Kidney epithelial cell (primary cell): ENCODE data around the gene KLHL29. TPM values are rescaled to one million over a fixed set of nuclear protein-coding genes. Genes with fewer than 3 reads are reported as not detected.
"Not testable (repeated sequence)": the region's sequence is repeated elsewhere in the genome, so short reads cannot be mapped to it uniquely, and the experiment has no call there.

Source experiments
- DNase-seq: peaks from one replicate; pipeline ENCODE4 v3.0.0-alpha.2; 2010; ENCODE audit warnings: low read depth
- H3K27me3 ChIP-seq: 2 replicates; pipeline ENCODE4 v1.6.0; 2011; ENCODE audit warnings: low read length; ENCODE audit not compliant: control insufficient read depth, insufficient read depth
- H3K36me3 ChIP-seq: 2 replicates; pipeline ENCODE4 v1.5.1; 2011; ENCODE audit warnings: low read length; ENCODE audit not compliant: control insufficient read depth, insufficient read depth
- H3K4me3 ChIP-seq: 2 replicates; pipeline ENCODE4 v1.5.1; 2011; ENCODE audit warnings: low read depth, mild to moderate bottlenecking, control low read depth, low read length
- total RNA-seq: library from RNA; depleted of rRNA; stranded (reverse); fragments of >200 nt; gene quantifications from 2 replicates; pipeline ENCODE4 v1.2.3, GENCODE V29; 2015
- TF ChIP-seq, protein P1 (sequence below): IDR thresholded peaks from 2 replicates; pipeline ENCODE4 v1.5.1; 2011; ENCODE audit warnings: mild to moderate bottlenecking, moderate library complexity, low read length, control low read depth, inconsistent platforms; ENCODE audit not compliant: insufficient read depth, poor library complexity, severe bottlenecking

The KLHL29 gene
- total RNA-seq, 1 donor from 2014 or later: 12.4 TPM

DNA sequence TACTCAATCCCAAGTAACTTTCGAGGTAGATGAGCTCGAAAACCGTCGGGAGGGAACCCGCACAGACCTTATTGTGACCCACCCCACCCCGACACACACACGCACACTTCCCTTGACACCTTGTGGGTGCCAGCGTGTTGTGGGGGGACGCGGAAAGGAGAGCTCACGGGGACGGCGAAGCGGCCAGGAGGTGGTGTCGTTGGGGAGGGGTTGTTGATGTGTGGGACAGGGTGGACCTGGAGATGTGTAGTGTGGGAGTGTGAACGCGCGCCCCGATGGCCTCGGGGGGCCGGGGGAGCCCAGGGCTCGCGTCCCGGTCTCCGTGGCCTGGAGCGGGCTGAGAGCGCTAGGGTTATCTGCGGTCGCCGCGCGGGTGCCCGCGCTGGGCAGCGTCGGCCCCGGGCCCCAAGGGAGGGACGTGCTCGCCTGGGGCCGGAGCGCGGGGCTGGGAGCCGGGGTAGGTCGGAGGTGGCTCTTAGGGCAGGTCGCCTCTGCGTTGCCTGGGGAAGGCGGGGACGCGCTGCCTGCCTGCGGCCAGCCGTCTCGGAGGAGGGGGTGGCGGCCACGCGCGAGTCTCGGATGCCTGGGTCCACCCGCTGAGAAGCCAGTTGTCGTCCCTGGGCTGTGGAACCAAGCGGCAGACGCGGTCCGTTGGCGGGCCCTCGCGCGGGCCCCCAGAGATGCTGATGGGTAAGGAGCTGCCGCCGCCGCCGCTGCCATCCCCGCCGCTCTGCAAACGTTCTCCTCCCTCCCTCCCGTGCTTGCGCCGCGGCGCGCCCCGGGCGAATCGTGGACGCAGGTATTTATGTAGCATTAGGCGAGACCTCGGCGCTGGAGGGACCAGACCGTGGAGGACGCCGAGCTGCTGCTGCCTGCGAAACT lies 1.6 kb downstream of the KLHL29 start:
- H3K4me3 ChIP-seq: peak overlapping the region; percentile 72
- TF ChIP-seq, protein P1, sequence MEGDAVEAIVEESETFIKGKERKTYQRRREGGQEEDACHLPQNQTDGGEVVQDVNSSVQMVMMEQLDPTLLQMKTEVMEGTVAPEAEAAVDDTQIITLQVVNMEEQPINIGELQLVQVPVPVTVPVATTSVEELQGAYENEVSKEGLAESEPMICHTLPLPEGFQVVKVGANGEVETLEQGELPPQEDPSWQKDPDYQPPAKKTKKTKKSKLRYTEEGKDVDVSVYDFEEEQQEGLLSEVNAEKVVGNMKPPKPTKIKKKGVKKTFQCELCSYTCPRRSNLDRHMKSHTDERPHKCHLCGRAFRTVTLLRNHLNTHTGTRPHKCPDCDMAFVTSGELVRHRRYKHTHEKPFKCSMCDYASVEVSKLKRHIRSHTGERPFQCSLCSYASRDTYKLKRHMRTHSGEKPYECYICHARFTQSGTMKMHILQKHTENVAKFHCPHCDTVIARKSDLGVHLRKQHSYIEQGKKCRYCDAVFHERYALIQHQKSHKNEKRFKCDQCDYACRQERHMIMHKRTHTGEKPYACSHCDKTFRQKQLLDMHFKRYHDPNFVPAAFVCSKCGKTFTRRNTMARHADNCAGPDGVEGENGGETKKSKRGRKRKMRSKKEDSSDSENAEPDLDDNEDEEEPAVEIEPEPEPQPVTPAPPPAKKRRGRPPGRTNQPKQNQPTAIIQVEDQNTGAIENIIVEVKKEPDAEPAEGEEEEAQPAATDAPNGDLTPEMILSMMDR: peak; percentile 21
- no peaks in the 10 kb centered on the region for H3K36me3 ChIP-seq
- no peak for DNase-seq
- no peaks in the 10 kb centered on the region for H3K27me3 ChIP-seq

DNA sequence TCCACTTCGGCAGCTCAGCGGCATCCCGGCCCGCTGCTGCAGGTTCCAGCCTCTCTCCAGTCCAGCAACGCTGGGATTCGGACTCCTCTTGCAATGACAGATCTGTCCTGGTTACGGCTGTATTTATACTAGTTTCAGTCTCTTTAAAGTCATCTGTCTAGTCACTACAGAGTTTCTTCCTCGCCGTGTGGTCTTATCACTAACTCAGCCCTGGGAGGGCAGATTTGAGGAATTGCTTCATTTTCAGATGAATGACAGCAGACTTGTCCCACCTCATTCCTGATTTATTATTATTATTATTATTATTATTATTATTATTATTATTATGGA lies 2.2 kb downstream of the KLHL29 start:
- TF ChIP-seq, protein P1: no peak
- Histone ChIP-seq H3K36me3 (no peaks in the 10 kb centered on the region), H3K4me3 (peak overlapping the region; percentile 72), H3K27me3 (no peaks in the 10 kb centered on the region)
- DNase-seq: no peak

DNA sequence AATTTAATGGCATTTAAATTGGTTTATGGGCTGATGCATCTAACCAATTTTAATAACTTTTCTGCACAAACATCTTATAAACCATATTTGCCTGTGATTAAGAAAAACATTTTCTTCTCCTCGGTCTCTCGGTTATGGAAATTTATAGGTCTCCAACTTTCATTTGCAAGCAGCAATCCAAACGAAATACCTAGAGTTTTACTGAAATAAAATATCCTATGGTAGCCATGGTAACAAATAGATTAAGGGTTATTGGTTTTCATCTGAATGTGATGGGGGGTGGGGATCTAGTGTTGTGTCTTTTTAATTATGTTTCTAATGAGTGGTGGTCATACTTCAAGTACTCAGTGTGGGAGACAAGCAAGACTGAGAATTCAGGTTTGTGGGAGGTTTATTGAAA lies 2.9 kb downstream of the KLHL29 start:
- Histone ChIP-seq H3K36me3 (no peaks in the 10 kb centered on the region), H3K4me3 (no peak overlapping the region), H3K27me3 (no peaks in the 10 kb centered on the region)
- no peak for DNase-seq
- TF ChIP-seq, protein P1: no peak

DNA sequence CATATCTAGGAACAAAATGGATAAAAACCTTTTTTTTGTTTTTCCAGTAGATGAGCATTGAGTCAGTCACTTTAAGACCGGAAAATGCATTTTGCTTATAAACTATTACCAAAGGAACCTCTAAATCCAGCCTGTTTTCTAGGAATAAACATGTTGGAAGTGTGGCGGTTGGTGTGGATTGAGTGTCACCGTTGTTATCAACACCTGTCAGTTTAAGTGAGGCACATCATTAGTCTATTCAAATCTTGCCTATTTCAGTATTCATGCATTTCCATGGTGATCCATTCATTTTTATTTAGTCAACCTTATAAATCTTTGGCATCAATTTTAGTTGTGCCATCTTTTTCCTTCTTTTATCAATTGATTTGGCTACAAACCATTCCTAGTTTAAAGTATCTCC lies 3.3 kb downstream of the KLHL29 start:
- Histone ChIP-seq H3K4me3 (no peak overlapping the region), H3K27me3 (no peaks in the 10 kb centered on the region), H3K36me3 (no peaks in the 10 kb centered on the region)
- TF ChIP-seq, protein P1: no peak
- no peak for DNase-seq

DNA sequence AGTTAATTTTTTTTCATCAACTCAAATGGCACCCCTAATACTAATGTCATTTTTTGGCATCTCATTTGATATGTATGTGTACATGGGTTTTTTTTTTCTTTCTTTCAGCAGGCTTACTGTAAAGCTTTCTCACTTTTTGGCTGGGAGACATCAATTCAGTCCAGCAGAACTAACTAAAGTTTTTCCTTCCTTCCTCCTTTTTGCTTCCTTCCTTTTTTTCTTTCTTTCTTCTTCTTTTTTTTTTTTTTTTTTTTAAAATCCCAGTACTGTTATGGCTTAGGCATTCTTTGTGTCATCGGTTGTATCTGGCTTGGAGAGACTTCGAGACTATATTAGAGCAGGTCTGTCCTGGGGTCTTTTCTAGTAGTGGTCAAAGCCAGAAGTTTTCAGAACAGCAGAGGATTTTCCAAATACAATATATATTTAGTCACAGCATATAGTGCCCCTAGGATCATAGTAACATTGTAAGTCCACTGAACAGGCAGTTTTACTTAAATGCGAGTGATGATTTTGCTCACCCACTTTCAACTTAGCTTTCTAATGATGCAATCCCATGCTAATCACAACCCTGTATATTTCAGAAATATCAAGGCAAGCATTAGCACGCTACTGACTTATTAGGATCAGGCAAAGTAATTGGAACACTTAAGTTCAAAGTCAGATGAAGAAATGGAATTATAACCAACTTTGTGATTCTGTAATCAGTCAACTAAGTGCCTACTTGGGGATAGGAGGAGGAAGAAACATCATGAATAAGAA lies 4.0 kb downstream of the KLHL29 start:
- TF ChIP-seq, protein P1: no peak

DNA sequence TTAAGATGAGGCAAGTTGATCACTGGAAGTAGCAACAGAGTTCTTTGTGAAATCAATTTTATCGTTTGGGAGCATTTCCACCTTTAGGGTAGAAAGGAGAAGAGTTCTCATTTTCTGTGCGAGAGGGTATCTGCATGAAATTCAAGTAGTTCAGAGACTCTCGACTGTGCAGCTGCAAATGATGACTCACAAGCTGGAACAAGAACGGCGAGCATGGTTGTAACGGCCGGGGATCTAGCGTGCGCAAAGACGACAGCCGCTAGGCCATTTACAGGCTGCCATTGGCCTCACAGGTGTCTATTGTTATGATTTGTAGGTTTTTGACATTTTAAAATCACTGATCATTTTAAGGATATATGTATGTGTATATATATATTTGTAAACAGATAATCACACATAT lies 5.2 kb downstream of the KLHL29 start:
- no peak overlapping the region for H3K4me3 ChIP-seq
- H3K27me3 ChIP-seq: no peaks in the 10 kb centered on the region
- H3K36me3 ChIP-seq: no peaks in the 10 kb centered on the region
- TF ChIP-seq, protein P1: no peak
- no peak for DNase-seq

More for the DNA sequence above, 4.0 kb downstream of the KLHL29 start:
- no peaks in the 10 kb centered on the region for H3K27me3 ChIP-seq
- H3K4me3 ChIP-seq: no peak overlapping the region
- H3K36me3 ChIP-seq: no peaks in the 10 kb centered on the region
- no peak for DNase-seq

DNA sequence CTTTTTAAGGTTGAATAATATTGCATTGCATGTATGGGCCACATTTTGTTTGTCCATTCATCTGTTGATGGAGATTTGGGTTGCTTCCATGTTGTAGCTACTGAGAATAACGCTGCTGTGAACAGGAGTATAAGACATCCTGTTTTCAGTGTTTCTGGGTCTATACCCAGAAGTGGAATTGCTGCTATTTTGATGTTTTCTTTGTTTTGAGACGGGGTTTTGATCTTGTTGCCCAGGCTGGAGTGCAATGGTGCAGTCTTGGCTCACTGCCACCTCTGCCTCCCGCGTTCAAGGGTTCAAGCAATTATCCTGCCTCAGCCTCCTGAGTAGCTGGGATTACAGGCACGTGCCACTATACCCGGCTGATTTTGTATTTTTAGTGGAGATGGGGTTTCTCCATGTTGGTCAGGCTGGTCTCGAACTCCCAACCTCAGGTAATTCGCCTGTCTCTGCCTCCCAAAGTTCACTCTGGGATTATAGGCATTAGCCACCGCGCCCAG lies 6.3 kb downstream of the KLHL29 start:
- DNase-seq, H3K4me3 ChIP-seq, H3K27me3 ChIP-seq, H3K36me3 ChIP-seq: not testable (repeated sequence)
